Measurements from ENCODE around the gene ANKRD12.
"Not testable (repeated sequence)": the region's sequence is repeated elsewhere in the genome, so short reads cannot be mapped to it uniquely, and the experiment has no call there.

The ANKRD12 gene

GRCh38 chr18:9146224-9146623, 9.6 kb downstream of the ANKRD12 start:
- DNase-seq (ENCODE audit: low spot score), result no peak

DNA sequence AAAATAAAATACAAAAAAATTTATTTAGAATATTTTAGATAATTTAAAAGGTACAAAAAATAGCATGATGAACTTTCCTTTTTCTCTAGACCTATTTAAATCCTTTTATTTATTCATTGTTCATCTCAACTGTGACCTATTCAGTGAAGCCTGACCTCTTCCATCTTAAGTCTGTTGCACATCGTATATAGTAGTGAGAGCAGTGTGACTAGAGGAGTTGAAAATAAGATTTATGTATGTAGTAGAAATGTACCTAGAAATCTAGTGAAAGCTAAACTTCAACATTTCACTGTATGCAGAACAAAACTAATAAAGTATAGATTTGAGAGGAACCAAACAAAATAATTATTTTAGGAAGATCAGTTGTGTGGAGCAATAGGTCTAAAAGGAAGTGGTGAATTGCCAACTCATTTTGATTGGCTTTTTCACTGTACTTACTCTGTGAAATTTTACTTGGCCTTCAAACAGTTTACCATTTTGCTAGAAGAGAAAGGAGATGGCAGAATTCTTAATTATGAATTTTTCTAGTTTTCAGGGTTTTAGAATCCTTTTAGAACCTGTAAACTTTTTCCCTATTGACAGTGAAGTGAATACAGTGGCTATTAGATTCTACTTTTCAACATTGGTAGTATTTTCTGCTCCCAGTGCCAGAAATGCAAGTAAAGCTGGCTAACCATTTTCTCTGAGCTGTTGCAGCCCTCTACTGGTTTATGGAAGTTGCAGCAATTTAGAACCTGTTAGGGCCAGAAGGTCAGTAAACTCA, 11.0 kb downstream of the ANKRD12 start:
- DNase-seq (ENCODE audit: low spot score), result peak; percentile 66

- no peak for DNase-seq (ENCODE audit: low spot score)
Measured at GRCh38 chr18:9148203-9148552, 11.6 kb downstream of the ANKRD12 start.

GRCh38 chr18:9150121-9150520, 13.5 kb downstream of the ANKRD12 start:
- no peak for DNase-seq (ENCODE audit: low spot score)

DNA sequence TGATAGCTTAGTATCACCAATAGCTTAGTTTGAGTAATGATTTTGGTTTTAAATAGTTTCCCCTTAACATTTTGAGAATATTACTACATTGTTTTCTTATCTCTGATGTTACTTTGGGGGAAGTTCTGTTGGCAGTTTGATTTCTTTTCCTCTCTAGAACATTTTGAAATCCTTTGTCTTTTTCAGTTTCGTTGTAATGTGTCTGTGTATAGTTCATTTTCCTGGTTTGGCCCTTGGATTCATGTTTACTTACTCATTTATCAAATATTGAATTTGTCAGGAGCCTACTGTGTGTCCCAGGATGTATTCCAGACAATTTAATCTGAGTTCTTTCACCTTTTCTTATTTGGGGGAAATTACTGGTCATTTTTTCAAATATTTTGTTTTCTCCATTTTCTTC, 16.7 kb downstream of the ANKRD12 start:
- no peak for DNase-seq (ENCODE audit: low spot score)

GRCh38 chr18:9156604-9157249, 20.1 kb downstream of the ANKRD12 start:
- DNase-seq (ENCODE audit: low spot score), result no peak

DNA sequence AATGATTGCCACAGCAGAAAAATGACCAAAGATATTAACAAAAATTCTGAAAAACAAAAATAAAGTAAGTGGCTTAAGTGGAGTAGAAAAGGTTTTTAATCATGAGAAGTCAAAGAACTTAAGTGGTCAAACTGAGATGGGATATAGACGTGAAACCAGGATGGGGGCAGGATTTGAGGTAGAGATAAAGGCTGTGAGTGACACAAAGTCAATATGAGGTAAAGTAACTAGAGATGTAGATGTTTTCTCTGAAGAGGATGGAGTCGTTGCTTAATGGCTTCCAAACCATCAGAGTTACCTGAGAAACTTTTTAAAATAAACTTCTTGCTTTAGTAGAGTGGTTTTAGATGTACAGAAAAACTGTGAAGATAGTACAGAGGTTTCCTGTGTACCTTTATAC, 21.2 kb downstream of the ANKRD12 start:
- no peak for DNase-seq (ENCODE audit: low spot score)

GRCh38 chr18:9160014-9160413, 23.4 kb downstream of the ANKRD12 start:
- DNase-seq (ENCODE audit: low spot score), result no peak

- not testable (repeated sequence) for DNase-seq (ENCODE audit: low spot score)
Measured at GRCh38 chr18:9162663-9163062, 26.1 kb downstream of the ANKRD12 start.

- DNase-seq (ENCODE audit: low spot score), result not testable (repeated sequence)
Measured at GRCh38 chr18:9164149-9164548, 27.6 kb downstream of the ANKRD12 start.

- not testable (repeated sequence) for DNase-seq (ENCODE audit: low spot score)
Measured at GRCh38 chr18:9165883-9166282, 29.3 kb downstream of the ANKRD12 start.

DNA sequence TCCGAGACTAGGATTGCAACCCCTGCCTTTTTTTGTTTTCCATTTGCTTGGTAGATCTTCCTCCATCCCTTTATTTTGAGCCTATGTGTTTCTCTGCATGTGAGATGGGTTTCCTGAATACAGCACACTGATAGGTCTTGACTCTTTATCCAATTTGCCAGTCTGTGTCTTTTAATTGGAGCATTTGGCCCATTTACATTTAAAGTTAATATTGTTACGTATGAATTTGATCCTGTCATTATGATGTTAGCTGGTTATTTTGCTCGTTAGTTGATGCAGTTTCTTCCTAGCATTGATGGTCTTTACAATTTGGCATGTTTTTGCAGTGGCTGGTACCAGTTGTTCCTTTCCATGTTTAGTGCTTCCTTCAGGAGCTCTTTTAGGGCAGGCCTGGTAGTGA, 32.9 kb downstream of the ANKRD12 start:
- not testable (repeated sequence) for DNase-seq (ENCODE audit: low spot score)

DNA sequence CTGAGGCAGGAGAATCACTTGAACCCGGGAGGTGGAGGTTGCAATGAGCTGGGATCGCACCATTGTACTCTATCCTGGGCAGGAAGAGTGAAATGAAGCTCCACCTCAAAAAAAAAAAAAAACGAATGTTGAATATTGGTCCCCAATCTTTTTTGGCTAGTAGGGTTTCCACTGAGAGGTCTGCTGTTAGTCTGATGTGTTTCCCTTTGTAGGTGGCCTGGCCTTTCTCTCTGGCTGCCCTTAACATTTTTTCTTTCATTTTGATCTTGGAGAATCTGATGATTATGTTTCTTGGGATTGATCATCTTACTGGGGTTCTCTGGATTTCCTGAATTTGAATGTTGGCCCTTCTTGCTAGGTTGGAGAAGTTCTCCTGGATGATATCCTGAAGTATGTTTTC, 35.3 kb downstream of the ANKRD12 start:
- not testable (repeated sequence) for DNase-seq (ENCODE audit: low spot score)

DNA sequence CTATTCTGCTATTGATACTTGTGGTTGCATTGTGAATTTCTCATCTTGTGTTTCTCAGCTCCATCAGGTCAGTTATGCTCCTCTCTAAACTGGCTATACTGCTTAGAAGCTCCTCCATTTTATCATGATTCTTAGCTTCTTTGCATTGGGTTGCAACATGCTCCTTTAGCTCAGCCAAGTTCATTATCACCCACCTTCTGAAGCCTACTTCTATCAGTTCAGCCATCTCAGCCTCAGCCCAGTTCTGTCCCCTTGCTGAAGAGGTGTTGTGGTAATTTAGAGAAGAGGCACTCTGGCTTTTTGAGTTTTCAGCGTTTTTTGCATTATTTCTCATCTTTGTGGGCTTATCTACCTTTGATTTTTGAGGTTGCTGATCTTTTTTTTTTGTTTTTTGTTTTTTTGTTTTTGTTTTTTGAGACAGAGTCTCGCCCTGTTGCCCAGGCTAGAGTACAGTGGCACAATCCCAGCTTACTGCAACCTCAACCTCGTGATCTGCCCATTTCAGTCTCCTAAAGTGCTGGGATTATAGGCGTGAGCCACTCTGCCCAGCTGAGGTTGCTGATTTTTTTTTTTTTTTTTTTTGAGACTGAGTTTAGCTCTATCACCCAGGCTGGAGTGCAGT, 36.0 kb downstream of the ANKRD12 start:
- no peak for DNase-seq (ENCODE audit: low spot score)

DNA sequence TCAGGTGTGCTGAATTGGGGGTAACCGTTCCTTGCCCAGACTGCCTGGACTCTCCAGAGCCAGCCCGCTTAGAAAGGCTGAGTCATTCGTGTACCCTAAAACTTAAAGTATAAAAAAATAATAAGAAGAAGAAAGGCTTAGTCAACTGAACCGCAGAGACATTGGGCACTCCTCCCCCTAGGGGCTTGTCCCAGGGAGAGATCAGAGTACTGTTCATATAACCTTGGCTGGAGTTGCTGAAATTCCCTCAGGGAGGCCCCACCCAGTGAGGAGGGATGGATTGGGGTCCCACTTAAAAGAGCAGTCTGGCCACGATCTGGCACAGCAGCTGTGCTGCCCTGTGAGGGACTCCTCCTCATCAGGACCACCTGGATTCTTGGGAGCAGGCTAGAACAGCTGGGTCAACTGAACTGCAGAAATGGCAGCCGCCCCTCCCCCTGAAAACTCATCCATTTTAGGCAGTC, 37.2 kb downstream of the ANKRD12 start:
- no peak for DNase-seq (ENCODE audit: low spot score)

GRCh38 chr18:9174302-9174701, 37.7 kb downstream of the ANKRD12 start:
- DNase-seq (ENCODE audit: low spot score), result no peak

DNA sequence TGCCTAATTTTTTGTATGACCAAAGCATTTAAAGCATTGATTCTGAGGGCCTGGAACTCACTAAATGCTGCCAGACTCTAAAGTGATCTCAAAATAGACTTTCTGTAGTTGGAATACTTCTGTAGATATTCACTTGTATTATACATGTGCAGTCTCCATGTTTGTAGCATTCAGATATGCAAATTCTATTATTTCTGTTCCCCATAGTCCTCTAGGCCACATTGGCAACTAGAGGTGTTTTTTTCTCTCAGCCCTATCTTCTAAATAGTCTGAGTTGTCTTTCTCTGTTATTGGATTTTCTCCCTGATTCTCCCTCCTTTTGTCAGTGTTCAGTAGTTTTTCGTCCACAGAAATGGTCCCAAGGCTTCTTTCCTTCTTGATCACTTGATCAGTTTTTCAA, 38.5 kb downstream of the ANKRD12 start:
- DNase-seq (ENCODE audit: low spot score), result no peak

- DNase-seq (ENCODE audit: low spot score), result no peak
Measured at GRCh38 chr18:9177031-9177430, 40.5 kb downstream of the ANKRD12 start.

- DNase-seq (ENCODE audit: low spot score), result no peak
Measured at GRCh38 chr18:9177466-9177865, 40.9 kb downstream of the ANKRD12 start.

- DNase-seq (ENCODE audit: low spot score), result no peak
Measured at GRCh38 chr18:9178557-9178956, 42.0 kb downstream of the ANKRD12 start.

- no peak for DNase-seq (ENCODE audit: low spot score)
Measured at GRCh38 chr18:9181275-9181674, 44.7 kb downstream of the ANKRD12 start.

- DNase-seq (ENCODE audit: low spot score), result no peak
Measured at GRCh38 chr18:9182852-9183399, 46.3 kb downstream of the ANKRD12 start.
